ENCODE measurements around the gene PEF1. TPM values are rescaled to one million over a fixed set of nuclear protein-coding genes. Genes with fewer than 3 reads are reported as not detected.

Gene PEF1
- total RNA-seq, 1 experiment from 2014 or later: 77.7 TPM

DNA sequence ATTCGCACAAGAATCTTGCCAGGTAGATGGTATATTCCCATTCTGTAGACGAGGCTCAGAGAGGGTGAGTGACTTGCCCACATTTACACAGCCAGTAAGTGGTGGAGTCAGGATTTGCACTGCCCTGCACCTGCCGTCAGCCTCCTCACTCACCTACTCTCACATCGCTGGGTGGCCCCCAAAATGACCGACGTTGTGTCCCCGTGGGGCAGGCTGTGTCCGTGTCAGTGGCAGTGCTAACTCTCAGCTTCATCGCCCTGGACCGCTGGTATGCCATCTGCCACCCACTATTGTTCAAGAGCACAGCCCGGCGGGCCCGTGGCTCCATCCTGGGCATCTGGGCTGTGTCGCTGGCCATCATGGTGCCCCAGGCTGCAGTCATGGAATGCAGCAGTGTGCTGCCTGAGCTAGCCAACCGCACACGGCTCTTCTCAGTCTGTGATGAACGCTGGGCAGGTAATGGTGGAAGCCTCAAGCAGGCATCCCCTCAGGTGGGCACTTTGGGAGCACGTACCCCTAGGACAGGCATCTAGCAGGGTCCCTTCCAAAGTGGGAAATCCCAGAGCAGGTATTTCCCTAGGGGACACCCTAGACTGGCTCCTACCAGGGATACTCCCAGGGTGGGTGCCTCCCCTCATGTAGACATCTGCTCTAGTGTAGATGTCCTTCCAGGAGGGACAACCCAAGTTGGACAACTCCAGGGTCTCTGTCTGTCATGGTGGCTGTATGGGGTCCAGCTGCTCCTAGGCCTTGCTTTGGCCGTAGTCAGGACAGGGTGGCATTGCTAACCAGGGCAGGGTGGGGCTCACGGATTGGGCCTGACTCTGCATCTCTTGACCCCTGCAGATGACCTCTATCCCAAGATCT lies 23.8 kb downstream of the PEF1 start:
- no peak for DNase-seq (ENCODE audit: low spot score)
- in situ Hi-C loops (cut with HindIII; ENCODE audit: low sequenced_read_pairs): no loop called here

DNA sequence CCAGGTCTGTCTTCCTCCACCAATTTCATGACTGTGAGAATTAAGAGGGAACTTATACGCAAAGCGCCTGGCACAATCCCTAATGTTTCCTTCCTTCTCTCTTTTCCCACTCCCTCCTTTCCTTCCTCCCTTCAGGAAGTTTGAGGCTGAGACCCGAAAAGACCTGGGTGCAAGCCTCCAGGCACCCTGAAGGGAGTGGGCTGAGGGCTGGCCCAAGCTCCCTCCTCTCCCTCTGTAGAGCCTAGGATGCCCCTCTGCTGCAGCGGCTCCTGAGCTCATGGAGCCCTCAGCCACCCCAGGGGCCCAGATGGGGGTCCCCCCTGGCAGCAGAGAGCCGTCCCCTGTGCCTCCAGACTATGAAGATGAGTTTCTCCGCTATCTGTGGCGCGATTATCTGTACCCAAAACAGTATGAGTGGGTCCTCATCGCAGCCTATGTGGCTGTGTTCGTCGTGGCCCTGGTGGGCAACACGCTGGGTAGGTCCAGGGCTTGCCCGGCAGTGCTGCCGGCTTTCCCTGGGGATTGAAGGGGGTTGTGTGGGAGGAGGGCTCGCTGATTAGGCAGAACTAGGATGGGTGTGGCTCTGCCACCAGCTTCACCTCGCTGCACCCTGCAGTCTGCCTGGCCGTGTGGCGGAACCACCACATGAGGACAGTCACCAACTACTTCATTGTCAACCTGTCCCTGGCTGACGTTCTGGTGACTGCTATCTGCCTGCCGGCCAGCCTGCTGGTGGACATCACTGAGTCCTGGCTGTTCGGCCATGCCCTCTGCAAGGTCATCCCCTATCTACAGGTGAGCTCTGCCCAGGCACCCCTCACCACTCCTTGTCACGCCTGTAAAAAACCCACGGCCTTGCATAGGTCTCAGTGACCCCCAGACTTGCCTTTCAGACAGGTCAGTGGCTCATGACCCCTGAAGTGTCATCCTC lies 25.5 kb downstream of the PEF1 start:
- DNase-seq (ENCODE audit: low spot score): no peak
- in situ Hi-C loops (cut with HindIII; ENCODE audit: low sequenced_read_pairs): no loop called here

DNA sequence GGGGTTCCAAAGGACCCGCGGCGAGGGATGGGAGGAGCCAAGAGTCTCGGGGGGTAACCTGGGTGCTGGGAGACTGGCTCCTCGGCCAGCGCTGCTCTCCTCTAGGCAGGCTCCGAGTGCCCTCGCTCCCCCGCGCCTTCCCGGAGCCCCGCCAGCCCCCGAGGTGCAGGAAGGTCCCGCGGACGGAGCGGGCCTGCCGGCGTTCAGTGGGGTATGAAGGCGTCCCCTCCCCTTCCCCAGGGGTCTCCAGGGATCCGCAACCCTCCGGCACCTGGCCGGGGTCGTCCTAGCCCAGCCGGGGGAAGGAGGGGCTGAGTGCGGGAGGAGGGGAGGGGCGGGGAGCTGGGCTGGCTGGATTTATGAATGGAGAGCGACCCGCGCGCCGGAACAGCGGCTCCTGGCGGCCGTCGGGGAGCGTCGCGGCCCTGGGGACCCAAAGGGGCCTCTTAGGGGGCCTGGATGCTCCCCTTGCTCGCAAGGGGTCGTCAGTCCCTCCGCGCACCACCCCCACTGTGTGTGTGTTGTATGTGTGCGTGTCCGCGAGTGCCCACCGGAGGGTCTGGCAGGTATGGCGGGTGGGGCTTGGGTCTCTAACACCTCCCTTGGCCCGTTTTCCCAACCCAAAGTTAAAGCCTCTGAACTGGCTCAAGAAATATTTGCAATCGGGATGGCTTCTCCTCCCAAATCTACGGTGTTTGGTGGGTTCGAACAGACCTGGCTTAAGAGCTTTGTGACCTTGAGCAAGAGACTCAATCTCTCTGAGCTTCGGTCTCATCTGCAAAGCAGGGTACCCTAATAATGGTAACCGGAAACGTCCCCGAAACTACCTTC lies 26.5 kb downstream of the PEF1 start:
- in situ Hi-C loops (cut with HindIII; ENCODE audit: low sequenced_read_pairs): no loop called here
- peak; percentile 21 for DNase-seq (ENCODE audit: low spot score)

DNA sequence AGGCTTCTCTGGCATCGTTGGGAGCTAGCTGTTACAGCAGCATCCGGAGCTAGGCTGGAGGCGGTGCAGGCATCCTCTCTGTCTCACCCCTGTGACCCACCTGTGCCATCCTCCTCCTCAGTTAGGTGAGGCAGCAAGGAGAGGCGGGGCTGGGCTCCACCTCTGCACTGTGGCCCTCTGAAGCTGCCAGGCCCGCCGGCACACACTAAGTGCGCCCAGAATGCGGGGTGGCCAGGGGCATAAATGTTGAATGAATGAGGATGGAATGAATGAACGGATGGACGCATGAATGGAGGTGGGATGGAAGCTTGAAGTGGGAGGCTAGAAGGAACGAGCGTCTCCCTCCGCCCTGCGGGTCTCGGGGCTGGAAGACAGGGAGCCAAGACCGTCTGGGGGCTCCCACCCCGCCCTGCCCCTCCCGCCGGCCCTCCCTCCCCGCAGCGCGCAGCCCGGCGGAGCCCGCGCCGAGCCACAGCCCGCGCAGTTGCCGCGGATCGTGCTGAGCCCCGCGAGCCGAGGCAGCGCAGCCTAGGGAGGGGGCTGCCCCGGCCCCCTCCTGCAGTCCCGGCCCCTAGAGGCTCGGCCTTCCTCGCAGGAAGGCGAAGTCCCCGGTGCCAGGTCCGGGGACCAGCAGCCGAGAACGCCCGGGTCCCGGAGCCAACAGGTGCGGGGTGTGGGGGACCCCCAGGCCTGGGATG lies 27.3 kb downstream of the PEF1 start, which contains the start of gene HCRTR1:
Gene HCRTR1, plus strand, starts transcription at position 472 of the 698 bp plus-strand sequence. CDS start 1,504 bp downstream, outside the sequence.
- DNase-seq (ENCODE audit: low spot score): no peak
- in situ Hi-C loops (cut with HindIII; ENCODE audit: low sequenced_read_pairs): no loop called here

DNA sequence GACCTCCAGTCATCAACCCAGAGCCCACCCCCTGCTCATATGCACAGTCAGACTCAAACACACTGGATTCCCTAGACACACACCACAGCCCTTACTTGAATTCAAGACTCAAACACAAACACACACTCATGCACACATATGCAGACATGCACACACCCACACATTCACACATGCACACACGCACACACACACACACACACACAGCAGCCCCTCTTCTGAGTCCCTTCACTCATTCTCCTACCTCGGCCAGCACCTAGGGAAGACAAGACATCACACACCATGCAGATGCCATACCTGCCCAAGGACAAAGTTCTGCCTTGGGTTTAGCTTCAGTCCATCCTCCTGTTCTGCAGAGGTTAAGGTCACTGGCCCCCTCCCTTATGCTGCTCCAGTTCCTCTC lies 28.7 kb downstream of the PEF1 start:
- in situ Hi-C loops (cut with HindIII; ENCODE audit: low sequenced_read_pairs): no loop called here
- DNase-seq (ENCODE audit: low spot score): no peak

DNA sequence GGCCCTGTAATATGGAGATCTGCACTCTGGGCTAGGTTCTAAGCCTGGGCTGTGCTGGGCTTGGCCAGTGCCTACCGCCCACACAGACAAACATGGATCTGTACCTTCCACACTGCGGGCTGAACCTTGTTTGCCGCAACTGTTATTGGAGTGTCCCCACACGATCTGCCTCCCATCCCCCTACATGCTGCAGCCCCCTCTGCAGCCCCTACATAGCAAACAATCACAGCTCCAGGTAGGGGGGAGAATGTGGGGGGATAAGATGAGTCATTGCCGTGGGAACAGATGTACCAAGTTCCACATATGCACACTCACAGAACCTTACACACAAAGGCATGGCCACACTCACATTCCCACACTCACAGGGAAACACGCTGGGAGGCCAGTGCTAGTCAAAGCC lies 29.3 kb downstream of the PEF1 start:
- in situ Hi-C loops (cut with HindIII; ENCODE audit: low sequenced_read_pairs): no loop called here
- no peak for DNase-seq (ENCODE audit: low spot score)

DNA sequence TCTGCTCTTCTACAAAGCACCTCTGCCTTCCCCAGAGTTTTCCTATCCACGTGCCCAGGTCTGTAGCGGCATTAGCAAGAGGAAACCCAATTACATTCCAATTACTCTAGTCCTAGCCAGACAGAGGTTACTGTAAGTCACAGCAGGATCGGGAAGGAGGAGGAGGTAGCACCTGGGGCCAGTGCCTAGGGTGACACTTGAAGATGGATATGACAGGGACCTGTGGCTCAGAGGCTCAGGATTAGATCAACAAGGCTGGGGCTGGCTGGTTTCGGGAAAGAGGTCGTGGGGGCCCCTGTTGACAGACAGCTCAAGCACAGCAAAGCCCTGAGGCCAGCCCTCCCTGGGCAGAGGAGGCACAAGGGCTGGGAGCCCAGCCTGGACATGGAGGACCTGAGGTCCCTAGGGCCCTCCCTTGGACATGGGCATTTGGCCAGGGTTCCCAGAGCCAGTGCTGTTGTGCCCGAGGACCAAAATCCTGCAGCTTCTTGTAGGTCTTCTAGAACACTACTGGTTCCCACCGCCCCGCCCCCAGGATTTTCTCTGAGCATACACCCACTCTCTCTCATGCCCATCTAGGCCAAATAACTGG lies 30.2 kb downstream of the PEF1 start:
- DNase-seq (ENCODE audit: low spot score): no peak
- in situ Hi-C loops (cut with HindIII; ENCODE audit: low sequenced_read_pairs): no loop called here

DNA sequence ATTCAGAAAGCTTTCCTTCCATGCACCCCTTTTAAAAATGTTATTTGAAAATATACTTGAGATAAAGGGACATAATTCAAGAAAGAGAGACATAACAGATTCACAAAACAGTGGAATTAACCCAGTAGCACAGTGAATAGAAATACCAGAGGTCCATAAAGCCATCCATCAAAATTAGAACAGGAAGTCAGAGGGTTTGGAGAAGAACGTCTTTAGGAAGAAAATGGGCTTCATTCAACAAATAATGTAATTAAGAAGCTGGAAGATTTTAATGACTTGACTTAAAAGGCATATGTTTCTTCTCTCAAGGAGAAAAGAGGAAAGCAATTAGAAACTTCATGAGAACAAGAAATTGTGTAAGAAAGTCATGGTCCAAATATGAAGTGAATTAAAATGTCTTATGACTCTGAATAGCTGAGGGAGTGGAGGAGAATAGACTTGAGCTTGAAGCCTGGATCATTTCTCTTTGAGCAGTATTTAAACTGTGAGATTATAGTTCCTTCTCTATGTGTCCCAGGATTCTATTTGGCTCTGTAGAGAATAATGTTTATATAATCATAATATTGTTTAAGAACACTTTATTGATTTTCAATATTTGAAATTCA lies 35.1 kb downstream of the PEF1 start:
- DNase-seq (ENCODE audit: low spot score): no peak
- in situ Hi-C loops (cut with HindIII; ENCODE audit: low sequenced_read_pairs): no loop called here

DNA sequence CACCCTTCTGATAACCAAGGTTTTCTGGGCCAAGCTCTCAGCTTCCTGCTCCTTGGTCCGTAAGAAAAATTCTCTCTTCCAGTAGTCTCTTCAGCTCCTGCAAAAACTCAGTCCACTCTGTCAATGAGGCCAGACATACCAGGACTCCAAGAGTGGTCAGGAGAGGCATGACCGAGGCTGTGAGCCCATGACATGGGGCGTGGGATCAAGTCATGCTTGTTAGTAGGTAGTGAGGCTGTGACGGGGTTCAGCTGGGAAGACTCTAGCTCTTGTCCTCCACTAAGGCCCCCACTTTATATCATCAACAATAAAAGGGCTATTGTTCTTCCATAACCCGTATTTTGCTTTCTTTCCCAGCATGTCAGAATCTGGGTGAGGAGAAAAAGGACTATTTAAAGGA lies 37.3 kb downstream of the PEF1 start:
- in situ Hi-C loops (cut with HindIII; ENCODE audit: low sequenced_read_pairs): no loop called here
- DNase-seq (ENCODE audit: low spot score): no peak

DNA sequence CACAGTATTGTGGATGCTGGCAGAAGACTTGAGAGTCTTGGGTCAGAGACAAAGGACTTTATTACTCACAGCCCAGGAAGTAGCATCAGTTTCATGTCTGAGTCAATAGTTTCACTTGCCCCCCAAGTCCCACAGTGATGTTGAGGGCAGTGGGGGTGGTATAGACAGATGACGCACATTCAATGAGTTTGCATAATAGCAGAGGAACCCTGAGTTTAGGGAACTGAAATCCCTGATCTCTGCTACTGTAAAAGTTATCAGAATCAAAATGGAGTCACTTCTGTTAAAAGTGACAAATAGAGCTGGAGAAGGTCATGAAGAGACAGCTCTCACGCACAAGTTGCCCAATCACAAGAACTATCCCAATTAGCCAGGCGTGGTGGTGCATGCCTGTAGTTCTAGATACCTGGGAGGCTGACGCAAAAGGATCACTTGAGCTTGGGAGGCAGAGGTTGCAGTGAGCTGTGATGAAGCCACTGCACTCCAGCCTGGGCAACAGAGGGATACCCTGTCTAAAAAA lies 38.7 kb downstream of the PEF1 start:
- in situ Hi-C loops (cut with HindIII; ENCODE audit: low sequenced_read_pairs): no loop called here
- no peak for DNase-seq (ENCODE audit: low spot score)

DNA sequence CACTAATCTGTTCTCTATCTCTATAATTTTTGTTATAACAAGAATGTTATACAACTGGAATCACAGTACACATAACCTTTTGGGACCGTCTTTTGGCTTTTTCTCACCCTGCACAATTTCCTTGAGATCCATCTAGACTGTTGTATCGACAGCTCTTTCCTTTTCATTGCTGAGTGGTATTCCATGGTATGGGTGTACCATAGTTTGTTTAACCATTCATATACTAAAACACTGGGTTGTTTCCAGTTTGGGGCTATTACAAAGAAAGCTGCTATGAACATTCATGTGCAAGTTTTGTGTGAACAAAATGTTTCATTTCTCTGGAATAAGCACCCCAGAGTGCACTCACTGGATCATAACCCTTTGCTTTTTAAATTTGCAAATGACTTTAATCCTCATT lies 42.6 kb downstream of the PEF1 start:
- in situ Hi-C loops (cut with HindIII; ENCODE audit: low sequenced_read_pairs): no loop called here
- DNase-seq (ENCODE audit: low spot score): no peak

DNA sequence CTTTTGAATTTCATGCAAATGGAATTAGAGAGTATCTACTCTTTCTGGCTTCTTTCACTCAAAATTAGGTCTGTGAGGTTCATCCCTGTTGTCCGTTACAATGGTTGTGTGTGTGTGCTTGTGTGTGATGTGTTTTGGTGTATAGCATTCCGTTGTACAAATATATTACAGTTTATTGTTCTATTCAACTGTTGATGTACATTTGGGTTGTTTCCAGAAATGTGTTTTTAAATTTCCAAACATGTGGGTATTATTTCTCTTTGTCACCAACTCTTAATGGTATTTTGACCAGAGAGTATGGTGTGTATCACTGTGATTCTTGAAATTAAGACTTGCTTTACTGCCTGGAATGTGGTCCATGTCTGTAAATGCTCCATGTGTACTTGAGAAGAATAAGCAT lies 44.0 kb downstream of the PEF1 start:
- in situ Hi-C loops (cut with HindIII; ENCODE audit: low sequenced_read_pairs): no loop called here
- no peak for DNase-seq (ENCODE audit: low spot score)

DNA sequence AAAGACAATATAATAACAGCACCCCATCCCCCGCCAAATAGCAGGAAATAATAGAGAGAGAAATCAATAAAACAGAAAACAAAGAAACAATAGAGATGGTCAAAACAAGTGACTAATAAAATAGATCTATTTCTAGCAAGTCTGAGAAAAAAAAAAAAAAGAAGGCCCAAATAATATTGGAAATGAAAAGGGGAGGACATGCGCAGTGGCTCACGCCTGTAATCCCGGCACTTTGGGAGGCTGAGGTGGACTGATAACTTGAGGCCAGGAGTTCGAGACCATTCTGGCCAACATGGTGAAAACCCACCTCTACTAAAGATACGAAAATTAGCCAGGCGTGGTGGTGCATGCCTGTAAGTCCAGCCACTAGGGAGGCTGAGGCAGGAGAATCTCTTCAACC lies 45.7 kb downstream of the PEF1 start:
- in situ Hi-C loops (cut with HindIII; ENCODE audit: low sequenced_read_pairs): no loop called here

DNA sequence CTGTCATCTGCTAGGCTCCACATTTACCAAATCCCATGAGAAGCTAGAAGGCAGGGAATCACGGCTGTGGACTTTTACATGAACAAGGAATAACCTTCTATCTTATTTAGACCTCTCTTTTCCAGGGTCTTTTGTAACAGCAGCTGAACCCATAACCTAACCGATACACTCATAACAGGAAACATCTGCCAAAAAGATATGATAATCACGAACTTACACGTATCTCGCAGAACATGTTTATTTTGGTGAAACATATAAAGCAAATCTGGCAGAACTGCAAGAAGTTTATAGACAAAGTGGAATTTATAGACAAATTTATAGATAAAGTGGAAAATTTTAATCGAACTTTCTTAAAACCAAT lies 48.0 kb downstream of the PEF1 start:
- in situ Hi-C loops (cut with HindIII; ENCODE audit: low sequenced_read_pairs): no loop called here
- no peak for DNase-seq (ENCODE audit: low spot score)

More for the DNA sequence above, 45.7 kb downstream of the PEF1 start:
- no peak for DNase-seq (ENCODE audit: low spot score)

DNA sequence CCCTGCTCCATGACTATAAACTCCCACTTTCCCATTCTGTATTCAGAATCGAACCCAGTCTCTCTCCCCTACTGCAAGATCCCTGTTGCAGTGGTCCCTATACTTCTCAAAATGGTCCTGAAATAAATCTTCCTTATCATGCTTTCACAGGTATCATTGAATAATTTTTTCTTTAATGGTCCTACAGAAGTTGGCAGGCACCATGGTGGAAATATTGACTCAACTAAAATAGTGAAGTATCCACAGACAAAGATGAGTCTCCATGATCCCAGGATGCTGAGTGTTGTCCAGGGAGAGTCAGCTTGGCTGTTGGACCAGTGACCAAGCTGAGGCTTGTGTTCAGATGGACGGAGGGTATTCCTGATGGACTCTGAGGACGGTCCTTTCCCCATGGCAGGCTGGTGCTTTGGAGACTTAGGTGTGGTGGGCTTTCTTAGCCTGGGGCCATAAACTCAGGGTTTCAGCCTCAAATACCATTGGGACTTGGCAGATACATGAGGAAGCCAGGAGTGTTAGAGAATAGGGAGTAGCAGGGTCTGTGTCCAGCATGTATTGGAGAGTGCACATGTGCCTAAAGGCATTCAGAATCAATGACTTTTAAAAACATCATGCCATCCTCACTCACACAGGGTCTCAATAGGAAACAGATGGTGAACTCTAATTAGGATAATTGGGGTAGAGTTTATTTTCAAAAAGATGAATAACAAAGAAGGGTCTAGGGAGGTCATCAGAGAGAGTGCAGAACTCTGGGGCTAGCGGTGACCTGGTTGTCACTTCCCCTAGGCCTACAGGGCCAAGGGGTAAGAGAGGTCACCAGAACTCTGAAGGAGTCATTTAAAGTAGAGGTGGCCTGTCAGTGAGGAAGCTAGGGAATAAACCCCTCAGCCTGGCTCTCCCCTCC lies 48.6 kb downstream of the PEF1 start:
- no peak for DNase-seq (ENCODE audit: low spot score)
- in situ Hi-C loops (cut with HindIII; ENCODE audit: low sequenced_read_pairs): no loop called here

DNA sequence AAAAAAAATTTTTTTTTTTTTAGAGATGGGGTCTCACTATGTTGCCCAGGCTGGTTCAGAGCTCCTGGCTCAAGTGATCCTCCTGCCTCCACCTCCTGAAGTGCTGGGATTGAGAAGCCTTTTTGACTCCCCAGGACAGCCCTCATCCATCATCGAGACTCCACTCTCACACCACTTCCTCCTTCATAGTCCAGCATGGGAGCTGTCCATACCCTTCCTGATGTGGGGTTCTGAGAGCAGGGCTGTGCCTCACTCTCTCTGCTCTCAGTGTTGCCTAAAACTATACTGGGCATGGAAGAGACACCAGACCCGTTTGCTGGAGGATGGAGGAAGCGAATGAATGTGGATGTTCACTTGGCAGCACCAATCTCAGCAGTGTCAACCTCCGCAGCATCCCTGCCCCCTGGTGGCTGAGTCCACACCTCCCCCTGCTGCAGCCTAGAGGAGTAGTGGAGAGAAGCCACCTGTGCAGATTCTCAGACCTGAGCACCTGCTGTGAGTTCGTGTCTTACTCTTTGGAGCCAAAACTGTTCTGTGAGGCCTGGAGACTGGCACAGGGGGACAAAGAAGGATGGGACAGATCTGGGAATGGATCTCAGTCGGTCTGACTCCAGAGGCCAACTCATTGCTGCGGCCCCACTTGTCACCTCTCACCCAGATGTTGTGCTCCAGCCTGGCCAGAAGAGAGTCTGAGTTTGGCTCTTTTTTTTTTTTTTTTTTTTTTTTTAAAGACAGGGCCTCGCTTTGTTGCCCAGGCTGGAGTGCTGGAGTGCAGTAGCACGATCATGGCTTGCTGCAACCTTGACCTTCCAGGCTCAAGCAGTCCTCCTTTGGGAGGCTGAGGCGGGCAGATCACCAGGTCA lies 50.7 kb downstream of the PEF1 start:
- DNase-seq (ENCODE audit: low spot score): peak; percentile 45
- in situ Hi-C loops (cut with HindIII; ENCODE audit: low sequenced_read_pairs): no loop called here

All from G401 (cell line).